GM19455 (cell line): ENCODE data around the gene SERHL2.
"Not testable (repeated sequence)": the region's sequence is repeated elsewhere in the genome, so short reads cannot be mapped to it uniquely, and the experiment has no call there.

Experiments
- ATAC-seq: cut with Tn5 transposase; IDR thresholded peaks from one replicate; pipeline ENCODE4 v1.9.1; 2021; ENCODE audit not compliant: unreplicated experiment

The SERHL2 gene

GRCh38 chr22:42603427-42603826, 49.7 kb downstream of the SERHL2 start:
- no peak for ATAC-seq

- ATAC-seq: no peak
Measured at GRCh38 chr22:42604403-42604802, 50.6 kb downstream of the SERHL2 start.

DNA sequence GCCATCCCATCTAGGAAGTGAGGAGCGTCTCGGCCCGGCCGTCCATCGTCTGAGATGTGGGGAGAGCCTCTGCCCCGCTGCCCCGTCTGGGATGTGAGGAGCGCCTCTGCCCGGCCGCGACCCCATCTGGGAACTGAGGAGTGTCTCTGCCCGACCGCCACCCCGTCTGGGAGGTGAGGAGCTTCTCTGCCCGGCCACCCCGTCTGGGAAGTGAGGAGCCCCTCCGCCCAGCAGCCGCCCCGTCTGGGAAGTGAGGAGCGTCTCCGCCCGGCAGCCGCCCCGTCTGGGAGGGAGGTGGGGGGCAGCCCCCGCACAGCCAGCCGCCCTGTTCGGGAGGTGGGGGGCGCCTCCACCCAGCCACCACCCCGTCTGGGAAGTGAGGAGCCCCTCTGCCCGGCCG, 53.9 kb downstream of the SERHL2 start:
- ATAC-seq: not testable (repeated sequence)

DNA sequence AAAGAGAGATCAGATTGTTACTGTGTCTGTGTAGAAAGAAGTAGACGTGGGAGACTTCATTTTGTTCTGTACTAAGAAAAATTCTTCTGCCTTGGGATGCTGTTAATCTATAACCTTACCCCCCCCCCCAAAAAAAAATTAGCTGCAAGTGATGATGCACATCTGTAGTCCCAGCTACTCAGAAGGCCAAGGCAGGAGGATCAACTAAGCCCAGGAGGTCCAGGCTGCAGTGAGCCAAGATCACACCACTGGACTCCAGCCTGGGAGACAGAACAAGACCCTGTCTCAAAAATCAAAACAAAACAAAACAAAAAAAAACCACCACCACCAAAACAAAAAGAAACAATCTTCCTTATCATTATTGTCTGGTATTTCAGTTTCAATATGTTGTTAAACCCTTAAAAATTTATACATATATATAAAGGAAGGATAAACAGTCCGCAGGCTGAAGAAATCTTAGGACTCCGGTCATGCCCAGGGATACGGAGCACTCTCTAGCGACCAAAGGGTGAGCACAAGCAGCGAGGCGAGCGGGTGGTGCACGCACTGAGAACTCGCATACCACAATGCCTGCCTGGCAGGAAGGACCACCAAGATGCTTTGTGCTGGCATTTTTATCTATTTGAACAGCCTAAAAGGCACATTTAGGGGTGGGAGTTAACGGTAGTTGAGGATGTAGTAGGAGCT, 54.5 kb downstream of the SERHL2 start:
- ATAC-seq: no peak

DNA sequence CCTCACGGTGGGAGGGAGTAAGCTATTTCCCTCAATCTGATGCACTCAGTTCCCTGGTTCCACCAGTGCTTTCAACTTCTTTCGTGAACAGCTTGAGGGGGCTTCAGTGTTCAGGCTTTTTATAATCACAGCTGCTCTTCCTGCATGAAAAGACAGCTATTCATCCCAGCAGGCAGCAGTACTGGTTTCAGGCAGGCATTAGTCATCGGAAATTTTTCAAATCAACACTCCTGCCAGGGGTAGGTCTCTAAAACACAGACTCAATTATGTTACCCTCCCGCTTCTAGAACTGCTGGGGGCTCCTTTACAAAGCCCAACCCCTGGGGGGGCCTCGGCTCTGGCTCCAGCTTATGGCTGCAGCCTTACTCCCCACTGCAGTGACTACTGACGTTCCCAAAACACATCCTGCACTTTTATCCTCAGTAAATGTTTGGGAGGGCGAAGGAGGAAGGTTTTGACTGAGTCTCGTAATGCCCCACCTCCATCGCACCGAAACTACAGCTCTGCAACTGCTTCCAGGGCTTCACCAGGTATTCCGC, 55.1 kb downstream of the SERHL2 start:
- ATAC-seq: no peak

GRCh38 chr22:42610186-42610585, 56.4 kb downstream of the SERHL2 start:
- no peak for ATAC-seq

DNA sequence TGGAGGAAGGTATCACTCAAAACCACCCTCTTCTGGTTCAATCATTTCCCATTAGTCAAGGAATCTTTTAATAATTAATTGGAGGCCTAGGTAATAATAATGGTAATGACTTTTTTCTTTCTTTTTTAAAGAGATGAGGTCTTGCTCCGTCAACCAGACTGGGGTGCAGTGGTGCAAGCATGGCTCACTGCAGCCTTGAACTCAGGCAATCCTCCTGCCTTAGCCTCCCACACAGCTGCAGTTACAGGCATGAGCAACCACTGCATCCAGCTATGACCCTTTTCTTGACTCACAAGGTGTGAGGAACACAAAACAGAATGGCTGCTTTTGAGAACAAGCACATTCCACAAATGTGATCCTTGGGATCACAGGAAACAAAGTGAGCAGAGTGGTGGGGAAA, 57.3 kb downstream of the SERHL2 start:
- no peak for ATAC-seq

DNA sequence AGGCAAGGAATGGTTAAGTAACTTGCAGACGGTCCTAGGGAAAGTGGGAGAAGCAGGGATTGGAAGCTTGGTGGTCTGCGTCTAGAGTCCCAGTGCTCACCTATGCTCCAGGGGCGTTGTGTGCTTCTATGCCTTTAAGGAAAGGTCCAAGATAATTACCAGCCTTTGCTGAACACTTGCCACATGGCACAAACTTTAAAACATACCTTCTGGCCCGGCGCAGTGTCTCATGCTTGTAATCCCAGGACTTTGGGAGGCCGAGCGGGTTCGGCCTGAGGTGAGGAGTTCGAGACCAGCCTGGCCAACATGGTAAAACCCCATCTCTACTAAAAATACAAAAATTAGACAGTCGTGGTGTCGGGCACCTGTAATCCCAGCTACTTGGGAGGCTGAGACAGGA, 58.6 kb downstream of the SERHL2 start:
- no peak for ATAC-seq

DNA sequence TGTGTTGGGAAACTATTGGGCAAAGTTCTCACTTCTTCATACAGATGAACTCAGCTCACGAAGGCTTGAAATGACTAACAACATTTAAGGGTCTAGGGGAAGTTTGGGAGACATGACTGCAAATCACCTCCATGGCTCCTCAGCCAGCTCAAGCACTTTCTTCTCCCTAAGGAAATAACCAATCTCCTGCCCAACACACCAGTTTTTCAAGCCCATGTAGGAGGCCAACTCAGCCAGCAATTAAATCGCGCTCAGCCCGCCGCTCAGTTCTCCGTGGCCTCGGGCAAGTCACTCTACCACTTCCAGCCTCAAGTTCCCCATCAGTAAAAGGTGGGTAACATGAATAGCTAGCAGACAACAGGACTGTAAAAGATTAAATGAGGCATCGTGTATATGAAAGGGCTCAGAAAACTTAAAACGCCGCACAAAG, 60.1 kb downstream of the SERHL2 start:
- ATAC-seq: no peak

- ATAC-seq: peak; percentile 64
Measured at GRCh38 chr22:42614312-42615091, 60.7 kb downstream of the SERHL2 start, which contains the start of gene POLDIP3. Gene POLDIP3 (minus strand): TSS chr22:42614883. CDS start chr22:42614857, 26 bp downstream.

DNA sequence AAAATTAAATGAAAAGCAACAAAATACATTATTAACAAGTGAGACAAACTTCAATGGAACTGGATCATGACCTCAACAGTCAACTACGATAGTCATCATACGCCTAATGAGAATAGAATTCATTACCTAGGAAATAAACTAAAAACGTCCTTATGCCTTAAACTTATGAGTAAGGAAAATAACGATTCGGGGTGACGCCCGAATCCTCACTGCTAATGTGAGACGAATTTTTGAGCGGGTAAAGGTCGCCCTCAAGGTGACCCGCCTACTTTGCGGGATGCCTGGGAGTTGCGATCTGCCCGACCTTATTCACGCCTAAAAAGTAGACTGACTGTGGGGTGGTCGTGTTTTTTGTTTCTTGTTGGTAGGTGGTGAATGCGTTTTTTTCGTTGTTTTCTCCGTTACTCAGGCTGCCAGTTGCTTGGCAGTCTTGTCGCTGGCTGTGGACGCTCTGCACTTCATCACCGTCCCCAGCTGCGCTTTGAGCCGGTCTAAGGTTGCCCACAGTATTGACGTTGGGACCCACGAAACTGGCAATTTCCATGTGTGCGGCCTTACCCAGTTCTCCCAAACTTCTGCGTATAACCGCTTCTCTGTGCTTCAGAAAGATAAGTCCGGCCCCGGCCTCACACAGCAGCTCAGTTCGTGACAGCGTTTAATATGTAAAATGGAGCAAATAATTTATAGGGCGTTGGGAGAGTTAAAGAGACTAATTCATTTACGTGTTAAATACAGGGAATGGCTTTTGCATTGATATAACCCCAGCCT, 61.5 kb downstream of the SERHL2 start:
- peak; percentile 66 for ATAC-seq

GRCh38 chr22:42615860-42616175, 62.1 kb downstream of the SERHL2 start:
- not testable (repeated sequence) for ATAC-seq

DNA sequence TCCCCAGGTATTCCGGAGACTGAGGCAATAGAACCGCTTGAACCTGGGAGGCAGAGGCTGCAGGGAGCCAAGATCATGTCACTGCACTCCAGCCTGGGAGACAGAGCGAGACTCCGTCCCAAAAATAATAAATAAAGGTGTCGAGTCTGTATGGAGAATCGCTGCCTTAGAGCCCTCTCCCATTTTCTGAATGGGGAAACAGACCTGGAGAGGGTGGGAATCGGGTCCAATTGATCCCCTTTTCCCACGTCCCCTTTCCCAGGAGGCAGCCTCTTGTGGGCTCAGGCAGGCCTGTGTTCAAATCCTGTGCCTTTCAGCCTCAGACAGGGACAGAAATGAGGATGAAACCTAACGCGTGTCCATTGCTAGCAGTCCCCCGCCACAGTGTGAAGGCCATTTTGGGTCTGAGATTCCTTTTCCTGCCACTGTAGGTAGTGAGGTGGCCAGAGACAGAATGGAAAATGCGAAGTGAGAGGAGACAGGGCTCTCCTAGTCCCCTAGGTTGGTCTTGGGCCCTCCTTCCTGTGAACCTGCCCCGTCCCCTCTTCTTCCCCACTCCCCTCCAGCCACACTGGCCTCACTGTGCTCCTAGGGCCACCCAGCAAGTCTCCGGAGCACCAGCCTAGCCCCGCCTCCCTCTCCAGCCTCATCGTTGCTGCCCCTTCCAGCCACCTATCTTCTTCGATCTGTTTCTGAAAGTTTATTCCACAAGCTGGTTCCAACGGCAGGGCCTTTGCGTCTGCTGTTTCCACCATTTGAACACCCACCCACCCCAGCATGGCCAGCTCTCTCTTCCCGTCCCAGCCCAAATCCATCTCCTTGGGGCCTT, 63.6 kb downstream of the SERHL2 start:
- ATAC-seq: no peak

- ATAC-seq: no peak
Measured at GRCh38 chr22:42619261-42620063, 65.7 kb downstream of the SERHL2 start.

DNA sequence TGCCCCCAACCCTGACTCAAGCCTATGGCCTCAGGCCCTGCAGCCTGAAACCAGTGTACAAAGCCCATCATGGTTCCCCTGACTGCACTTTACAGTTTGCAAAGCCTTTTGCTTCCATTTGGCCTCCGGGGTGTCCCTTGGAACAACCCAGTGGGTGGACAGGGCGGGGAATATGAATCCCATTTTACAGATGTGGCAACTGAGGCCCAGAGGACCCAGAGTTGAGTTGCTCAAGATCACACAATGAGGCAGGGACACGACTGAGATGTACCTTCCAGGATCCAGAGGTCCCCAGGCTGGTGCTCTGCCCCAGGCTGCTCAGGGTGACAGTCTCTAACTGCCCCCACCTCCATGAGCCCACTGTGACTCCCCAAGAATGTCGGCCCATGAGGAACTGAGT, 66.3 kb downstream of the SERHL2 start:
- no peak for ATAC-seq

DNA sequence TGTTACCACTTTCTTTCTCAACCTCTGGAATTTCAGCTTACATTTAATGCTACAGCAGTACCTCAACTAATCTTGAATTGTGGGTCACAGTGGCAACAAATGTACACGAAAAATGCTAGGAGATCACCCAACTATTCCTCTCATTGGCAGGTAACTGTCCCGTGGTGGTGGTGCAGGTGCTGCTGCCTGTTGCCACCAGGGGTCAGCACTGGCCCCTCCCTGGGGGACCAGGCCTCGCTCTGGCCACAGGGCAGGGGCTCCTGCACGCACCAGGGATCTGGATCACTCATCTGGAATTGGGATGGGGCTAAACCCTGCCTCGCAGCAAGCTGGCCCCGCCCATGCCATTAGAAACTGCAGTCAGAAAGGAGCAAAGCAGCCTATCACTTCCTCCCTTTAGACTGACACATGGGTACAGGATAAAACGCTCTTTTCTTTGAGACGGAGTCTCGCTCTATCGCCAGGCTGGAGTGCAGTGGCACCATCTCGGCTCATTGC, 67.8 kb downstream of the SERHL2 start:
- no peak for ATAC-seq

GRCh38 chr22:42622061-42622710, 68.4 kb downstream of the SERHL2 start:
- no peak for ATAC-seq

DNA sequence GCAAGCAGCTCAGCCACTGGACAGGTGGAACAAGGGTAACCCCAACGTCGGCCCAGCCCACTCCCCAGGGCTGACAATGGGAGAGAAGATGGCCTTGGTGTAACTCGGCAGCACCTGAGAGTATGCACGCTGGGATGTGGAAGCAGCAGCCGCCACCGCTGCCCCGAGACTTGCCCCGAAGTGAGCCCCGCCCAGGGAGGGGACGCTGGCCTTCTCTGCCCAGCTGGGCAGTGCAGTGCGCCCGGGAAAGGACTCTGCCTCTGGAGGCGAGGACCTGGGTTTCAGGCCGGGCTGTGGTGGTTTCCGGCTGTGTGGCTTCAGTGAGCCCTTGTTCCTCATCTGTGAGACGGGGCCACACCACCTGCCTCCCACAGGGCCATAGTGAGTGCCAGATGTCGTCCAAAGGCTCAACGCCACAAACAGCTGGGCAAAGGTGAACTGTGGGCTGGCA, 69.6 kb downstream of the SERHL2 start:
- no peak for ATAC-seq
